Esophagus squamous epithelium (tissue), 5 donors: ENCODE results near the gene KANK3. TPM values are rescaled to one million over a fixed set of nuclear protein-coding genes. Genes with fewer than 3 reads are reported as not detected.
A peak's percentile ranks its signal among the peaks of the same experiment; 100 is the strongest.
"Not testable (repeated sequence)": the region's sequence is repeated elsewhere in the genome, so short reads cannot be mapped to it uniquely, and the experiment has no call there.

Experiments
- DNase-seq: peaks from one replicate; lab custom pipeline; 2025; lab: John Stamatoyannopoulos, UW
- H3K27ac ChIP-seq, 4 donors: fragments of 200-600 bp; sonication (generic); one replicate each; pipeline ENCODE4 v1.5.1; 2016 to 2019; ENCODE audit warnings: mild to moderate bottlenecking in 1 of 4
- H3K27me3 ChIP-seq, 4 donors: fragments of 200-600 bp; sonication (generic); 1 replicate in 3 of 4; 2 replicates in 1 of 4; pipeline versions ENCODE4 v1.5.1 to v1.6.0; 2017 to 2021; ENCODE audit warnings: antibody characterized with exemption in 1 of 4
- H3K36me3 ChIP-seq, 3 donors: fragments of 200-600 bp; sonication (generic); one replicate each; pipeline ENCODE4 v1.5.1; 2016 to 2019
- H3K4me1 ChIP-seq, 3 donors: fragments of 200-600 bp; sonication (generic); one replicate each; pipeline ENCODE4 v1.5.1; 2017 to 2019
- H3K4me3 ChIP-seq, 4 donors: fragments of 200-600 bp; sonication (generic); 1 replicate in 3 of 4; 2 replicates in 1 of 4; pipeline ENCODE4 v1.5.1; 2016 to 2019; ENCODE audit warnings: mild to moderate bottlenecking in 2 of 4, moderate library complexity in 1 of 4
- H3K9me3 ChIP-seq, 3 donors: fragments of 200-600 bp; sonication (generic); one replicate each; pipeline ENCODE4 v1.5.1; 2016 to 2019
- CTCF ChIP-seq, 6 experiments: fragments of 450-650 bp in 4 of 6; fragments of 200-600 bp in 2 of 6; sonication (generic) in 2 of 6; IDR thresholded peaks; one replicate each; pipeline ENCODE4 v1.5.1; 2016 to 2019; ENCODE audit warnings: antibody characterized with exemption in 6 of 6, mild to moderate bottlenecking in 4 of 6, moderate library complexity in 4 of 6
- POLR2A ChIP-seq, 4 donors: fragments of 450-650 bp; IDR thresholded peaks; one replicate each; pipeline ENCODE4 v1.6.1; 2017; ENCODE audit warnings: antibody characterized with exemption in 4 of 4, mild to moderate bottlenecking in 4 of 4, moderate library complexity in 3 of 4
- WGBS, 2 donors: methylation state at CpG; one replicate each; pipeline ENCODE4 v1.1.5; 2018; 5-methylcytosine and 5-hydroxymethylcytosine counted together
- intact Hi-C: fragments of 100-400 bp; cut with DNase I; formaldehyde crosslinking; loops from one replicate; pipeline ENCODE4 v1.15.0; 2022
- total RNA-seq, 4 donors: library from RNA; depleted of rRNA; stranded (reverse); fragments of >200 nt; gene quantifications; one replicate each; pipeline ENCODE4 v1.1.0, GENCODE V29; 2016
- donor health status: DM: yes; HTN: yes; CAD: no.

KANK3 gene
- total RNA-seq, 4 donors from 2014 or later, result 2.9 to 8.8 (median 4.4) TPM

- H3K9me3 ChIP-seq, result no peaks in the 10 kb centered on the region
- peak overlapping the region; percentile 94 to 98 (median 96) for H3K27ac ChIP-seq
- TF ChIP-seq CTCF (IDR thresholded peaks at IDR 0.05) (no peak), POLR2A (IDR thresholded peaks at IDR 0.05) (no peak)
- intact Hi-C loops, result no loop called here
- H3K27me3 ChIP-seq, result no peaks in the 10 kb centered on the region
- DNase-seq, result no peak
- WGBS, 2 donors, result 10 to 17% methylated on average over 17 to 28 of the region's 30 CpGs
- H3K4me3 ChIP-seq, result peak overlapping the region; percentile 70 to 96 (median 84)
- H3K36me3 ChIP-seq, result peaks cover 0 to 37% (median 6%) of the 10 kb centered on the region in 3 donors
- peaks cover 25 to 47% (median 29%) of the 10 kb centered on the region in 3 donors for H3K4me1 ChIP-seq
Measured at GRCh38 chr19:8321986-8322637, 20.9 kb downstream of the KANK3 start.

- peak; percentile 81 for DNase-seq
- H3K27me3 ChIP-seq, result no peaks in the 10 kb centered on the region
- intact Hi-C loops, result no loop called here
- peaks cover 25 to 47% (median 29%) of the 10 kb centered on the region in 3 donors for H3K4me1 ChIP-seq
- peak within 1 kb of the TSS; percentile 94 to 98 (median 96) for H3K27ac ChIP-seq
- H3K9me3 ChIP-seq, result no peaks in the 10 kb centered on the region
- TF ChIP-seq POLR2A (IDR thresholded peaks at IDR 0.05) (peak in 3 of 4 donors; percentile 85 to 95 (median 93)), CTCF (IDR thresholded peaks at IDR 0.05) (peak in 4 of 6 experiments; percentile 13 to 62 (median 41))
- H3K4me3 ChIP-seq, result peak within 1 kb of the TSS; percentile 70 to 96 (median 84)
- 0% methylated on average over 20 to 28 of the region's 72 CpGs for WGBS, 2 donors
- peaks cover 0 to 45% (median 6%) of the 10 kb centered on the region in 3 donors for H3K36me3 ChIP-seq
Measured at GRCh38 chr19:8321067-8321985, 21.7 kb downstream of the KANK3 start, which contains the start of the genes NDUFA7 and RPS28. TSS of gene NDUFA7 (minus strand) at chr19:8321375. CDS start at chr19:8321358, 17 bp downstream. TSS of gene RPS28 (plus strand) at chr19:8321496. CDS start at chr19:8321531, 35 bp downstream.

- intact Hi-C loops, result no loop called here
- DNase-seq, result no peak
- Histone ChIP-seq H3K27me3 (no peaks in the 10 kb centered on the region), H3K4me1 (peaks cover 25 to 47% (median 29%) of the 10 kb centered on the region in 3 donors), H3K27ac (peak overlapping the region; percentile 94 to 98 (median 96)), H3K36me3 (peaks cover 0 to 51% (median 6%) of the 10 kb centered on the region in 3 donors), H3K4me3 (peak overlapping the region; percentile 70 to 96 (median 84)), H3K9me3 (no peaks in the 10 kb centered on the region)
- TF ChIP-seq CTCF (IDR thresholded peaks at IDR 0.05), result no peak
- no peak for TF ChIP-seq POLR2A (IDR thresholded peaks at IDR 0.05)
- WGBS, 2 donors, result 1 to 5% methylated on average over 14 to 15 of the region's 16 CpGs
Measured at GRCh38 chr19:8320564-8321066, 22.4 kb downstream of the KANK3 start.

GRCh38 chr19:8319807-8320520 lies 23.1 kb downstream of the KANK3 start:
- intact Hi-C loops, result no loop called here
- H3K36me3 ChIP-seq, result peaks cover 0 to 57% (median 13%) of the 10 kb centered on the region in 3 donors
- H3K4me3 ChIP-seq, result peak overlapping the region; percentile 70 to 96 (median 84)

GRCh38 chr19:8318835-8319234 lies 24.2 kb downstream of the KANK3 start:
- H3K4me3 ChIP-seq, H3K9me3 ChIP-seq, intact Hi-C loops, H3K27me3 ChIP-seq, DNase-seq, H3K27ac ChIP-seq: not testable (repeated sequence)
- 62 to 82% methylated on average over 7 to 8 of the region's 9 CpGs for WGBS, 2 donors
- Histone ChIP-seq H3K4me1 (peaks cover 24 to 35% (median 25%) of the 10 kb centered on the region in 3 donors), H3K36me3 (peaks cover 0 to 62% (median 20%) of the 10 kb centered on the region in 3 donors)

More at GRCh38 chr19:8319807-8320520, 23.1 kb downstream of the KANK3 start:
- no peak for DNase-seq
- H3K27me3 ChIP-seq, result no peaks in the 10 kb centered on the region
- 81 to 82% methylated on average over 16 to 19 of the region's 19 CpGs for WGBS, 2 donors
- peaks cover 25 to 46% (median 29%) of the 10 kb centered on the region in 3 donors for H3K4me1 ChIP-seq
- TF ChIP-seq CTCF (IDR thresholded peaks at IDR 0.05), result no peak
- TF ChIP-seq POLR2A (IDR thresholded peaks at IDR 0.05), result no peak
- peak overlapping the region in 3 of 4 donors; percentile 94 to 98 (median 97) for H3K27ac ChIP-seq
- no peaks in the 10 kb centered on the region for H3K9me3 ChIP-seq
